GM12892 (cell line): ENCODE data around the gene LOXL3.
A peak's percentile ranks its signal among the peaks of the same experiment; 100 is the strongest.

ENCODE experiments used
- DNase-seq: peaks from one replicate; pipeline ENCODE4 v3.0.0; 2011; ENCODE audit not compliant: insufficient read length
- FAIRE-seq: peaks from 2 replicates; lab custom pipeline; 2011; peaks lifted over from hg19 to GRCh38; lab: Jason Lieb, UNC
- POLR2A ChIP-seq: IDR thresholded peaks from 2 replicates; pipeline ENCODE4 v1.6.1; 2011; ENCODE audit warnings: low read depth, low read length, control low read depth
- POLR2AphosphoS5 ChIP-seq: IDR thresholded peaks from 2 replicates; pipeline ENCODE4 v1.6.1; 2011; ENCODE audit warnings: low read depth, low read length, control low read depth
- TAF1 ChIP-seq: IDR thresholded peaks from 2 replicates; pipeline ENCODE4 v1.6.1; 2011; ENCODE audit warnings: low read depth, mild to moderate bottlenecking, control low read depth, low read length, borderline replicate concordance

The LOXL3 gene

DNA sequence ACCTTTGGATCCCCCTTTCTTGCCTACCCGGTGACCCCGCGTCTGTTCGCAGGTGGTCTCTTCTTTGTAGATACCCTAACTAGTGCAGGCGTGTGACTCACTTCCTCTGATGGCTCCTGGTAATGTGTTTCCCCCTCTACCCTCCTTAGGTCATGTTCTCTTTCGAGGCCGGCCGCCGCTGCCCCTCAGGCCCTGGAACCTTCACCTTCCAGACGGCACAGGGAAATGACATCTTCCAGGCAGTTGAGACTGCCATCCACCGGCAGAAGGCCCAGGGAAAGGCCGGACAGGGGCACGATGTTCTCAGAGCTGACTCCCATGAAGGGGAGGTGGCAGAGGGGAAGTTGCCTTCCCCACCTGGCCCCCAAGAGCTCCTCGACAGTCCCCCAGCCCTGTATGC is 2.4 kb upstream of the LOXL3 start:
- no peak for TF ChIP-seq POLR2A
- TF ChIP-seq POLR2AphosphoS5 = no peak; the same call in 1 of the 2 replicates
- no peak for TF ChIP-seq TAF1
- FAIRE-seq = no peak
- DNase-seq = no peak

DNA sequence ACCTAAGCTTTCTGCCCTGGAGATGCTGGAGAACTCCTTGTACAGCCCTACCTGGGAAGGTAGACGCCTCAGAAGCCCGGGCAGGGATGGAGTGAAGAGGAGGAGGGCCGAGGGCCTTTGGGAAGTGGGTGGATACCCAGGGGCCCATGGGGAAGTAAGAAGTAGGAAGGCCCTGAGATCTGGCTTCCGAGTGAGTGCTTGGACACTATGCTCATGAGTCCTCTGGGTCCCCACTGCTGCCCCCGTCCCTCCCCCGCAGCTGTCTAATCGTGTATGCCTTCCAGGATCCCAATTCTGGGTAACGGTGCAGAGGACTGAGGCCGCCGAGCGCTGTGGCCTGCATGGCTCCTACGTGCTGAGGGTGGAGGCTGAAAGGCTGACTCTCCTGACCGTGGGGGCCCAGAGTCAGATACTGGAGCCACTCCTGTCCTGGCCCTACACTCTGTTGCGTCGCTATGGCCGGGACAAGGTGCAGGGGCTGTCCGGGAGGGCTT is 1.9 kb upstream of the LOXL3 start:
- TF ChIP-seq POLR2AphosphoS5 (no peak), TAF1 (no peak), POLR2A (no peak)
- DNase-seq (no peak), FAIRE-seq (no peak)

DNA sequence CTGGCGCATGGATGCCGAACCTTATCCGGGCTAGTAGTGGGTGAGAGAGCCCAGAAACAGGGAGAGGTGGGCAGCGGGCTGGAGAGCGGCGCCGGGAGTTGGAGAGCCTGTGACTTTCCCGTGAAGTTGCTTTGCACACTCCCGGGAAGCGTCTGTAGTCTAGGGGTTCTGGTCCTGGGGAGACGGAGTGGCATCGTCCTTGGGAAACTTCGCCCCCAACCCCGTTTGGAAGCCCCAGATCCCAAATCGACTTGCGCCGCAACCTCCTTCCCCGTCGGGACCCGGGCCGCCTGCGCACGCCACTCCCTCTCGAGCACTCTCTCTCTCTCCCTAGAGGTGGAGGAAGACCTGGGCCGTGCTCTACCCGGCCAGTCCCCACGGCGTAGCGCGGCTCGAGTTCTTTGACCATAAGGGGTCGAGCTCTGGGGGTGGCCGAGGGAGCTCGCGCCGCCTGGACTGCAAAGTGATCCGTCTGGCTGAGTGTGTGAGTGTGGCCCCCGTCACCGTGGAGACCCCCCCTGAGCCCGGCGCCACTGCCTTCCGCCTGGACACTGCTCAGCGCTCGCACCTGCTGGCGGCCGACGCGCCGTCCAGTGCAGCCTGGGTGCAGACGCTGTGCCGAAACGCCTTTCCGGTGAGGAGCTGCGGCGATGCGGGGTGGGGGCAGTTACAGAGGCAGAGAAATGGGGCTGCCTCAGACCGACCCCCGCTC is 1.2 kb upstream of the LOXL3 start:
- TF ChIP-seq TAF1 (no peak), POLR2AphosphoS5 (no peak), POLR2A (no peak; the same call in 1 of the 2 replicates)
- FAIRE-seq (peak; percentile 71), DNase-seq (no peak)

DNA sequence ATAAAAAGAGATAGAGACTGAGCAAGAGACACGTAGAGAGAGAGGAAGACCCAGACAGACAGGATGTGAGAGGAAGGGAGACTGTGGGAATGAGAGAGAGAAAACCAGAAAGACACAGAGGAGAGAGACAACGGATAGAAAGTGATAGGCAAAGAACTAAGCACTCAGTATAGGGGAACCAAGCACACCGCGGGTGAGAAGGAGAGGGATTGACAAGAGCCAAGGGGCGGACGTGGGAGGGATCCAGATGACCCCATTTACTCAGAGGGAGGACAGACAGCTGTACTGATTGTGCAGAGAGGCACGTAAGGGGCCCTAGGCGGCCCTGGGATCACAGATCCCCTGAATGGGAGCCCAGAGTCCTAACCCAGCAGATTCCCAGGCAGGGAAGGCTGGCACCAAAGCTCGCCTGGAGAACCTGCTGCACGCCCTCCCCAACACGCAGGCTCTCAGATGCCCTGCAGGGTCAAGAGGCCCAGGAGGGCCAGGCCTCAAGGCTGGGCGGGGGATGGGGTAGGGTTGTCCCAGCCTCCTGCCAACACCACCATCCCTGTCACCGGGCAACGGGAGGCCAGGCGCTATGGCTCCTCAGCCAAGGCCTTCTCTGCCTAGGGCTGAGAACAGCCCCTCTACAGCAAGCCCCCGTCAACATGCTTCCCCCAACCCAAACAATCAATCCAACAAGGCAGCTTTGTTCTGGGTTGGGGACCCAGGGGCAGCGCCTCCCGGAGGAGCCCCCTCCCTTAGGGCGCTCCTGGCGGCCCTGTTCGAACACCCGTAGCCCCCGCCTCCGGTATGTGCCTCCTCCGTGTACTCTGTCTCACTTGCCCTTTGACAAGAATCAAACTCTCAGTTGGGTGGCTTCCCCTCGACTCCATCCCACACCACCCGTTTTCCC is 579 bp downstream of the LOXL3 start:
- no peak for DNase-seq
- FAIRE-seq = peak; percentile 86
- TF ChIP-seq TAF1 (no peak), POLR2A (no peak), POLR2AphosphoS5 (0 out of 2 replicates have a peak, but pooled peaks have one; percentile 14)

DNA sequence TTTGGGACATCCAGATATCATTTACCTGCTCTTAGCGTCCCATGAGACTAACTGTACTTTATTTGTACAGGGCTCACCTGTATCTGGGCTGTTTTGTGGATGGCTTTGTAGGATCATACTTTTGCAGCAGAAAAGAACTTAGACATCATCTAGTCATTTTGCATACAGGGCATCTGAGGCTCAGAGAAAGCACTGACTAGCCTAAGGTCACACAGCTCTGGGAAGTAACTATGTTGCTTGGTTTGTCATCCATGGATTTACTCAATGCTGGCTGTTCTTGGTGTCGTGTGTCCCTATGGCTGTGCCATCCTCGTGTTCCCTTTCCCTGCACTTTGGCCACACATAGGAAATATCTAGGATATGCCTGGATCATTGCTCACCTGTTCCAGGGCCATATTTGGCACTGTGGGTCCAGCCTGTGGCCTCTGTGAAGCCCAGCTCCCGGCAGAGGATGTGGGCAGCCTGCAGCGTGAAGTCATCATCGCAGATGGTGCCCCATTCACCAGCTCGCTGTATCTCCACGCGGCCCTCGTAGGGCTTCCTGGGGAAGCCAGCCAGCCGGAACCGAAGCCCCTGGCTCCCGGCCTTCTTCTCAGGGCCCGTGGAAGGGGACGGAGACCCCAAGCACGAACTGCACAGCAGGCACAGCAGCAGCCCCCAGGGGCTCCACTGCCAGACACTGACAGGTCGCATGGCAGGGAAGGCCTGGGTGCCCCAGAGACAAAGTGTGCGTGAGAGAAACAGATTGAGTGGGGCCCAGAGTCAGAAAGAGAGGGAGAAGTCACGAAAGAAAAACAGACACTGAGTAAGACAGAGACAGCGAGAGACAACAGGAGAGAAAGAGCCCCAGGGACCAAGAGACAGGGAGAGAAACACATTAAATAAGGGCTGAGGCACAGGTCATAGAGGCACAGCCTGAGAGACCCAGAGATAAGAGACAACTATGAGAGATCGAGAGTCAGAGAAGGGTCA is 1.5 kb downstream of the LOXL3 start:
- no peak for DNase-seq
- peak; percentile 70 for FAIRE-seq
- TF ChIP-seq TAF1 (peak; percentile 48; the same call in 1 of the 2 replicates), POLR2AphosphoS5 (no peak)

DNA sequence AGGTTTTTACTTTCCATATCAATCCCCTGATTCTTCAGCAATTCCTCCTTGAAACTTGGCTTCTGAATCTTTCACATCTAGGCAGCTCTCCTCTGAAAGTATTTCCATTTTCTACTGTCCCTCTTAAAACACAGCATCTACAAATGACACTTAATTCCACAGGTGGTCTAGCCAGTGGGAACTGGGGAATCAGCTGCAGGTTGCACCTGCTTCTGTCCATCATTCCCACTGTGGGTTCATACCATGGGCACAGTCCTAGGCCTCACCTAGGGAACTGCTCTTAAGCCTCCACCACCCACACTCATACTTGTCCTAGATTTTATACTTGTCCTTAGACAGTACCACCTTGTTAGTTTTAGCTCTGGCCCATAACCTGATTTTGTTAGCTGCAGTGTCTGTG is 2.2 kb downstream of the LOXL3 start:
- FAIRE-seq (no peak), DNase-seq (no peak)
- no peak for TF ChIP-seq POLR2AphosphoS5
- no peak for TF ChIP-seq TAF1
- TF ChIP-seq POLR2A = 0 out of 2 replicates have a peak, but pooled peaks have one; percentile 3

DNA sequence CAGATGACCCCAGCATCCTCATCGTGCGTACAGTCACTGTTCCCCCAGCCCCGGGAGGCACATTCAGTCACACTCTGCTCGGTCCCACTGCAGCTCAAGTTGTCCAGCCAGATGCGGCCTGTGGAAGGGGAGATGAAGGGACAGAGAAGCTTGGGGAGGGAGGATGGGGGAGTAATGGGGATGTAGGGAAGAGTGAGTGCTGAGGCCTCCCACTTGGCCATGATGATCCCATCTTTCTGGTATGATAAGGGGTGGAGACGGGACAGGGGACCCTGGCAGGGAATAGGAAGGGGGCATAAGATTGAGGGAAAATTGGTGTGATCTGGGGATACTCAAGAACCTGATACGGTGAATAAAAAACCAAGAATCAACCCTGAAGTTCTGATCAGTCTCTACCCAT is 3.5 kb downstream of the LOXL3 start:
- no peak for DNase-seq
- no peak for TF ChIP-seq POLR2AphosphoS5
- no peak for TF ChIP-seq POLR2A
- TF ChIP-seq TAF1 = no peak
- no peak for FAIRE-seq

DNA sequence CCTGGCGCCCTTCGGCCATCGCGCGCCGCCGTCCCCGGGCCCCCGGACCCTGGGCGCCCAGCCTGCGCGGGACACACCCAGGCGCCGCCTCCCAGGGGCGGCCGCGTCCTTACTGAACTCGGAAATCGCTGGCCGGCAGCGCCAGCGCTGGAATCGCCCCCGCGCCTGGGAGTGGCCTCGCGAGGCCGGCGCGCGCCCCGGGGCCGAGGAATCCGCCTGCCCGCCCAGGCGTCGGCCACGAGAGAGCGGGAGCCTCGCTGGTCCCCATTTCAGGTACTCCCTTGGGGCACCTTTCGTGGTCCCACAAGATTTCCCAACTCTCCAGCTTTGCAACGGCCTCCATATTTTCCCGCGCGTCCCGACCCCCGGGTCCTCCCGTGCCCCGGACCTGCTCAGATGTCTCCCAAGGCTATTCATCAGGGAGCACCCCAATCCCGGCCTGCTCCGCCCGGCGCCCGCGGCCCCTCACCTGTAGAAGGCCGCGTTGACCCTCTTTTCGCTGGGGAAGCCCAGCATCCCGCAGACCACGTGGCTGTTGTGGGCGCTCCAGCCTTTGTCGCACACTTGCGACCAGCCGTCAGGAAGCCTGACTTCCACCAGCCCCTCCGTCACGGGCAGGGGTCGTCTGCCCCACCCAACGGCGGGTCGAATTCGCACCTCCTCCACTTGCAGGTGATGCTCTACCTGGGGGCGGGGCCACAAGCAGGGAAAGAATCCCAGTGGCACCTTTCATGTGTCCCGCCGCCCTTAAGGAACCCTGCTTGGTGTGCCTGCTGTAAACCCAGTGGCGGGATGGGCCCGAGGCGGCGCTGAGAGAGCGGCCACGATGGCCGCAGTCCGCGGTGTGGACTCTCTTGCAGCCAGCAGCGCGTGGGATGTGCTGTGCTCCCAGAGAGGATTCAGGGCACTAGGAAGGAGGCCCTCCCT is 4.6 kb downstream of the LOXL3 start:
- DNase-seq (no peak), FAIRE-seq (peak; percentile 30)

DNA sequence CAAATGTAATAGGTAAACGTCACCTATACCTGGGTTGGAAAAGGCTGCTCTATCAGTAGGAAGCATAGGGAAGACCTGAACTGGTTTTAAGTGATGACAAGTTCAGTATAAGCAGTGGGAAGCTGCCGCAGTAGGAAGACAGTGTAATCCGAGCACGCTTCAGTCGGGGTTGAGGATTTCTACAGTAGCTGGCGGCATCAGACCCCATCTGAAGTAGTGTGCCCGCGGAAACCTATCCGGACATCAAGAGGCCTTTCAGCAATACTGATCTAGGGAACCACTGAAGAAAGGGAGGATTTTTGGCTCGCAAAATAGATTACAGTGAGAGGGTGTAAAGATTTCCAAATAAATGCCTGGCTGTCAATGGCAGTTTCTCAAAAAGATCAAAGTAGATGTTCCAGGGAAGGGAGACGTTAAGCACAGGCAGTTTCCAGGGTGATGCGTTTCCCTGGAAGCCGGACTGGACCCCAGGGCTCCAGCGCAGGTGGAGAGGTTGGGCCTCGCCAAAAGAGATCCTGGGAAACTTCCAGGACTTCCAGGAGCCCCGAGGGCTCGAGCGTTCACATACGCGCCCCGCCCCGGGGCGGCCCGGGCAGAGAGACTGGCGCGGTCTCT is 5.3 kb downstream of the LOXL3 start:
- no peak for DNase-seq
- TF ChIP-seq POLR2AphosphoS5 (no peak), POLR2A (no peak), TAF1 (no peak)
- no peak for FAIRE-seq

More for the DNA sequence above, 4.6 kb downstream of the LOXL3 start:
- TF ChIP-seq POLR2AphosphoS5 = no peak; the same call in 1 of the 2 replicates
- TF ChIP-seq TAF1 = peak; percentile 31; the same call in 1 of the 2 replicates
- peak; percentile 58; the same call in 1 of the 2 replicates for TF ChIP-seq POLR2A

DNA sequence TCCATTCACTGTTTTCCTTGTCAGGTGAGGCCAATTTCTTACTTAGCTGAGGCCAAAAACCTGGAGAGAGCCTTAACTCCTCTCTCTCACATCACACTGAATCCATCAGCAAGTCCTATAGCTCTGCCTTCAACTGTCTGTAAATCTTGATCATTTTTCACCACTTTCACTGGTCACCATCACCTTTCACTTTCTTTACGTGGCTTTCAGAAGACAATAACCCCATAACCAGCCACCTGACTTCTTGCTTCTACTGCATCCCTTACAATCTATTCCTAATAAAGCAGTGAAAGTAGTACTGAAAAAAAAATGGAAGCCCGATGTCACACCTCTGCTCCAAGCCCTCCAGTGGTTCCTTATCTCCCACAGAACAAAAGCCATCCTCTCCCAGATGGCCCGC is 7.7 kb downstream of the LOXL3 start:
- DNase-seq (no peak), FAIRE-seq (no peak)
- TF ChIP-seq POLR2AphosphoS5 (no peak), TAF1 (no peak), POLR2A (no peak)
